Peyer's patch (tissue), 4 donors: Measurements from ENCODE around the gene ADAM12. TPM values are rescaled to one million over a fixed set of nuclear protein-coding genes. Genes with fewer than 3 reads are reported as not detected.

Experiments used
- DNase-seq, 3 donors: peaks; one replicate each; pipeline ENCODE4 v3.0.0-alpha.2; 2017 to 2019
- H3K27ac ChIP-seq, 4 donors: fragments of 200-600 bp; sonication (generic); one replicate each; pipeline ENCODE4 v1.5.1; 2016 to 2019
- H3K27me3 ChIP-seq, 2 donors: fragments of 200-600 bp; sonication (generic); one replicate each; pipeline ENCODE4 v1.5.1; 2019
- H3K36me3 ChIP-seq, 3 donors: fragments of 200-600 bp; sonication (generic); one replicate each; pipeline ENCODE4 v1.5.1; 2016 to 2019
- H3K4me1 ChIP-seq, 4 donors: fragments of 200-600 bp; sonication (generic); one replicate each; pipeline ENCODE4 v1.5.1; 2016 to 2019
- H3K4me3 ChIP-seq, 4 donors: fragments of 200-600 bp; sonication (generic); 1 replicate in 3 of 4; 2 replicates in 1 of 4; pipeline ENCODE4 v1.5.1; 2016 to 2019; ENCODE audit warnings: mild to moderate bottlenecking in 1 of 4
- H3K9me3 ChIP-seq, 4 donors: fragments of 200-600 bp; sonication (generic); one replicate each; pipeline ENCODE4 v1.5.1; 2016 to 2019; ENCODE audit warnings: mild to moderate bottlenecking in 1 of 4
- POLR2A ChIP-seq, 2 donors: fragments of 450-650 bp; IDR thresholded peaks; one replicate each; pipeline ENCODE4 v1.5.1; 2017; ENCODE audit warnings: antibody characterized with exemption in 2 of 2, mild to moderate bottlenecking in 2 of 2, moderate library complexity in 2 of 2
- total RNA-seq, 4 donors: library from RNA; depleted of rRNA; stranded (reverse); fragments of >200 nt; gene quantifications; one replicate each; pipeline ENCODE4 v1.1.0, GENCODE V29; 2016
- TF ChIP-seq, protein P1 (sequence below), 6 experiments: fragments of 450-650 bp in 4 of 6; fragments of 200-600 bp in 2 of 6; sonication (generic) in 1 of 6; IDR thresholded peaks; one replicate each; pipeline ENCODE4 v1.5.1; 2017 to 2019; ENCODE audit warnings: antibody characterized with exemption in 6 of 6, mild to moderate bottlenecking in 3 of 6, moderate library complexity in 1 of 6

Gene ADAM12
- total RNA-seq, 4 donors from 2014 or later, result 0.13 to 2.5 (median 0.66) TPM

DNA sequence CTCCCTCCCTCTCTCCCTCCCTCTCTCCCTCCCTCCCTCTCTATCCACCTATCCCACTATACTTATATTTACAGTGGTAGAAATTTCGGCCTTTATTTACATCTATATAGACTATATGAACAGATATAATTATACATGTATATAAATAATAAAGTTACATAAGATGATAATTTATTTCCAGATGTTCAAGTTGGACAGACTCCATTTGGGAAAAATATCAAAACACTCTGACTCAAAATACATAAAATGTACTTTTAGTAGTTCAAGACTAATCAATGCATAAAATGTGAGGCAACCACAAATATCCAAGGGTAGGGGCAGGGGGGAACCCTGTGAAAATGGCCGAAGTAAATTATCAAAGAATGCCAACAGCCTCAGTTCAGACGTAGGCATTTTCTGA is 288.9 kb downstream of the ADAM12 start:
- DNase-seq, result no peak
- H3K4me1 ChIP-seq, result no peaks in the 10 kb centered on the region
- H3K36me3 ChIP-seq, result no peaks in the 10 kb centered on the region
- H3K27me3 ChIP-seq, result no peaks in the 10 kb centered on the region
- TF ChIP-seq, protein P1, sequence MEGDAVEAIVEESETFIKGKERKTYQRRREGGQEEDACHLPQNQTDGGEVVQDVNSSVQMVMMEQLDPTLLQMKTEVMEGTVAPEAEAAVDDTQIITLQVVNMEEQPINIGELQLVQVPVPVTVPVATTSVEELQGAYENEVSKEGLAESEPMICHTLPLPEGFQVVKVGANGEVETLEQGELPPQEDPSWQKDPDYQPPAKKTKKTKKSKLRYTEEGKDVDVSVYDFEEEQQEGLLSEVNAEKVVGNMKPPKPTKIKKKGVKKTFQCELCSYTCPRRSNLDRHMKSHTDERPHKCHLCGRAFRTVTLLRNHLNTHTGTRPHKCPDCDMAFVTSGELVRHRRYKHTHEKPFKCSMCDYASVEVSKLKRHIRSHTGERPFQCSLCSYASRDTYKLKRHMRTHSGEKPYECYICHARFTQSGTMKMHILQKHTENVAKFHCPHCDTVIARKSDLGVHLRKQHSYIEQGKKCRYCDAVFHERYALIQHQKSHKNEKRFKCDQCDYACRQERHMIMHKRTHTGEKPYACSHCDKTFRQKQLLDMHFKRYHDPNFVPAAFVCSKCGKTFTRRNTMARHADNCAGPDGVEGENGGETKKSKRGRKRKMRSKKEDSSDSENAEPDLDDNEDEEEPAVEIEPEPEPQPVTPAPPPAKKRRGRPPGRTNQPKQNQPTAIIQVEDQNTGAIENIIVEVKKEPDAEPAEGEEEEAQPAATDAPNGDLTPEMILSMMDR (IDR thresholded peaks at IDR 0.05), result no peak
- TF ChIP-seq POLR2A (IDR thresholded peaks at IDR 0.05), result no peak
- no peak overlapping the region for H3K4me3 ChIP-seq
- no peaks in the 10 kb centered on the region for H3K9me3 ChIP-seq
- no peak overlapping the region for H3K27ac ChIP-seq

GRCh38 chr10:126098226-126098581 is 290.1 kb downstream of the ADAM12 start:
- Histone ChIP-seq H3K4me1 (no peaks in the 10 kb centered on the region), H3K36me3 (no peaks in the 10 kb centered on the region), H3K27ac (no peak overlapping the region)

GRCh38 chr10:126097558-126098225 is 290.6 kb downstream of the ADAM12 start:
- Histone ChIP-seq H3K9me3 (no peaks in the 10 kb centered on the region), H3K36me3 (no peaks in the 10 kb centered on the region), H3K27ac (no peak overlapping the region)

More at GRCh38 chr10:126098226-126098581, 290.1 kb downstream of the ADAM12 start:
- TF ChIP-seq, protein P1 (IDR thresholded peaks at IDR 0.05), result no peak
- TF ChIP-seq POLR2A (IDR thresholded peaks at IDR 0.05), result no peak
- no peaks in the 10 kb centered on the region for H3K9me3 ChIP-seq
- no peak for DNase-seq
- H3K27me3 ChIP-seq, result no peaks in the 10 kb centered on the region
- H3K4me3 ChIP-seq, result no peak overlapping the region

DNA sequence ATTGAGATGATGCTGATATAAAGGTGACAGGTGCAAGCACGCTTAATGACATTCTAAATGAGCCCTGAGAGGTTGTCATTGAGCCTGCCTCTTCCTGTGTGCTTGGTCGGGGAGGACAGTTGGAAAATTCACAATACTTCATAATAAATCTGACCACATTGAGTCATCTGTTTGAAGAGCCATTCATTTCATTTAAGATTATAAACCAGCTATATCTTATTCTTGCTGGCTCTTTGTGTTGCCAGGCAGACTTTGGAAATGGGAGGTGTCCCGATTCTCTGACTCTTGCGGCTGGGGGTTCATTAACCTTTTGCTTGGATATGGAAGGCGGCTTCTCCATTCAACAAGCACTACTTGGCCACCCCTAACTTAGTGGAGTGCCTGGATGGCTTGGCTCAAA is 293.7 kb downstream of the ADAM12 start:
- DNase-seq, result no peak
- TF ChIP-seq, protein P1 (IDR thresholded peaks at IDR 0.05), result no peak
- TF ChIP-seq POLR2A (IDR thresholded peaks at IDR 0.05), result no peak
- H3K36me3 ChIP-seq, result no peaks in the 10 kb centered on the region
- no peaks in the 10 kb centered on the region for H3K9me3 ChIP-seq
- H3K27ac ChIP-seq, result no peak overlapping the region
- H3K27me3 ChIP-seq, result no peaks in the 10 kb centered on the region
- no peaks in the 10 kb centered on the region for H3K4me1 ChIP-seq
- H3K4me3 ChIP-seq, result no peak overlapping the region

More at GRCh38 chr10:126097558-126098225, 290.6 kb downstream of the ADAM12 start:
- no peaks in the 10 kb centered on the region for H3K27me3 ChIP-seq
- no peaks in the 10 kb centered on the region for H3K4me1 ChIP-seq
- no peak overlapping the region for H3K4me3 ChIP-seq
- TF ChIP-seq, protein P1 (IDR thresholded peaks at IDR 0.05), result no peak
- no peak for TF ChIP-seq POLR2A (IDR thresholded peaks at IDR 0.05)
- DNase-seq, result no peak

DNA sequence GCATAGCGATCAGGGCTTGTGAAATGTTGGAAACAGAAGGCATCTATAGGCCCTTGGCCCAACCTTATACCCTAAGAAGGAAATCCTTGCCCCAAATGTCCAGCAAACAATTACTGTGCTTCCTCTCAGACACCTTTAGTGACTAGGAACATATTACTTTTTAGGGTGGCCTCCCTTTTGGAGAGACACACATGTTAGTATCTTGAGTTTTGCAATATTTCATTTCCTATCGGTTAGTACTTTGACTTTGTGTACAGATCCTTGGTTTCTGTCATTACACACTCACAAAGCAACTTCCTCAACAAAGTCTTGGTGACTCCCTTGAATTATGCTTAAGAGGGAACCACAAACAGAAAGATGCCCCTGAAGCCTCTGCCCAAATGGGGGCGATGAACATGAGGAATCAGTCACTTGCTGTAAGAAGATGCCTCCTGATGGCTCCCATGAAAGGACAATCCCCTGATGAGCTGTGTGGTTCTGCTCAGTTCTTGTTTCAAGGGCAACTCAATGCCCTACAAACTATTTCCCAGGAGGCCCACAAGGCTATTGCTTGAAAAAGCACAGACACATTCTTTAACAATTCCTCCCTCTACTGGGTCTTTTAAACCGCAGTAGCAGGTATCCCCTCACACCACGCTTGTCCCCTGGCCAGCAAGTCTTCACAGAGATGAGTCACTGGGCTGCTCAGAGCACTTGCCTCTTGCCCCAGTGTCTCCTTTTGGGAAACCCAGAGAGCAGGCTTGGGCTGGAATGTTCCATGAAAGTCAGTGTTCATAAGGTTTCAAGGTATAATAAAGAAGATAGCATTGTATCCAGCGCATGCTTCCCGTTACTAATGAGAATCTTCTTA is 295.7 kb downstream of the ADAM12 start:
- H3K4me3 ChIP-seq, result no peak overlapping the region
- no peak for TF ChIP-seq POLR2A (IDR thresholded peaks at IDR 0.05)
- TF ChIP-seq, protein P1 (IDR thresholded peaks at IDR 0.05), result no peak
- DNase-seq, result no peak
- no peak overlapping the region for H3K27ac ChIP-seq
- H3K4me1 ChIP-seq, result no peaks in the 10 kb centered on the region
- H3K36me3 ChIP-seq, result no peaks in the 10 kb centered on the region
- no peaks in the 10 kb centered on the region for H3K27me3 ChIP-seq
- no peaks in the 10 kb centered on the region for H3K9me3 ChIP-seq
